ENCODE results near the gene ZBTB7C.

ZBTB7C gene

DNA sequence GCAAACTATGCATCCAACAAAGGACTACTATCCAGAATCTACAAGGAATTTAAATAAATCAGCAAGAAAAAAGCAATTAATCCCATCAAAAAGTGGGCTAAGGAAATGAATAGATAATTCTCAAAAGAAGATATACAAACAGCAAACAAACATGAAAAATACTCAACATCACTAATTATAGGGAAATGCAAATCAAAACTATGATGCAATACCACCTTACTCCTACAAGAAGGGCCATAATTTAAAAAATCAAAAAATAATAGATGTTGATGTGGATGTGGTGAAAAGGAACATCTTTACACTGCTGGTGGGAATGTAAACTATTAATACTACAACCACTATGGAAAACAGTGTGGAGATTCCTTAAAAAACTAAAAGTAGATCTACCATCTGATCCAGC, 164.7 kb downstream of the ZBTB7C start:
- DNase-seq, result no peak

- no peak for DNase-seq
Measured at GRCh38 chr18:48238636-48239035, 170.5 kb downstream of the ZBTB7C start.

- no peak for DNase-seq
Measured at GRCh38 chr18:48238206-48238605, 171.0 kb downstream of the ZBTB7C start.

- DNase-seq, result no peak
Measured at GRCh38 chr18:48236822-48237221, 172.4 kb downstream of the ZBTB7C start.

DNA sequence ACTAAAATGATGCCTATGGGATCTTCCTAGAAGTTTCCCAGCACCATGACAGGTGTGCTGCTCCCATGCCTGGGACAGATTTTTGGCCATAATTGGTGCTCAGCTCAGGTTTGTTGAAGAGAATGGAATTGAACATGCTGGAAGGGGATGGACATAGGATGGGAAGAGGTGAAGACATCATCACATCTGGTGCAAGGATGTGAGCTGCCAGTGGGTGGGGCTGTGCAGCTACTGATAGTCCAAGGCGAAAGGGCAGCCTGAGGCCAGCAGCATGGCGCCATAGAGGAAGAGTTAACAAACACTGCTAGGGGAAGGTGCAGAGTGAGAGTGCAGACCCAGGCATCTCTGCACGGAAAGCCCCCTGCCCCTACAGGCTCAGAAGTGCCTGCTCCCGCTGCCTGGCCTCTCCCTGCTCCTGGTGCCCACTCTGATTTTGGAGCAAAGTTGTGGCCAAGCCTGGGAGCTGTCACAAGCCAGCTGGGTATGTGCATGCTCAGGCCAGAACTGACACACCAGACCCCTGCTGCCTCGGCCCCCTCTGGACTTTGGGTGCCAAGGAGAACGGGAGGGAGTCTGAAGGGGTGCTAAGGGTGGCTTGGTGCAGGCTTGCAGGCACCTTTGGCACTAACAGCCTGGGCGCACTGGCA, 178.6 kb downstream of the ZBTB7C start:
- DNase-seq, result no peak

- DNase-seq, result no peak
Measured at GRCh38 chr18:48229552-48229981, 179.6 kb downstream of the ZBTB7C start.

GRCh38 chr18:48228841-48229240, 180.3 kb downstream of the ZBTB7C start:
- DNase-seq, result no peak

DNA sequence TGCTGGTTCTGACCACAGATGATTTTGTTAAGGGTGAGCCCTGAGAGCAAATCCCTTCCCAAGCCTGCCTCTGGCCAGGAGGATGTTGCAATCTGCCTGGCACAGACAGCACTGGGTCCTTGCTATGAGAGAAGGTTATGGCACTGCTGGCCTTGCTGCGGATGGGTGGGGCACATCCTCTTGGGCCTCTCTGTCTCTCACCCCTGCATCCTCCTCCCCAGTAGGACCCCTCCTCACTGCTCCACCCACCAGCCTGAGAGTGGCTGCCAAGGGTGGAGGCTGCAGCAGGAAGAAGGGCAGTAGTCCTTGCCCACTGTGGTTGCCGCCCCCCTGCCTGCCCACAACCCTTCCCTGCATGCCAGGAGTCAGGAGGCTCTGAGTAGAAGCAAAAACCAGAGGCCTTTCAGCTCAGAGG, 180.9 kb downstream of the ZBTB7C start:
- no peak for DNase-seq

GRCh38 chr18:48227206-48227605, 182.0 kb downstream of the ZBTB7C start:
- DNase-seq, result no peak

DNA sequence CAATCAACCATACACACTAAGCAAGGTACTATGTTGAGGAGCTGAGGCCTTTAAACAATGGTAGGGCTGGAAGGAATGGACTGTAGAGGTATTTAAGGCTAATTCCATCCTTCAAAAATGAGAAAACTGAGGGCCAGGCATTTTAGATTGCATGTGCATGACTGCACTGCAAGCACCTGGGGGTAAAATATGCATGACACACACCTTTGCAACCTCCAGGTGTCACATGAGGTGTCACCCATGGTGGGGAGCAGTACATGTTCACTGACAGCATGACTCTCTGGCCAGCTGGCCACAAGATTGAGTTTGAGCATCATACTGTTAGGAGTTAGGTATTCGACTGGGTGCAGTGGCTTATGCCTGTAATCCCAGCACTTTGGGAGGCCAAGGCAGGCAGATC, 182.8 kb downstream of the ZBTB7C start:
- DNase-seq, result no peak

DNA sequence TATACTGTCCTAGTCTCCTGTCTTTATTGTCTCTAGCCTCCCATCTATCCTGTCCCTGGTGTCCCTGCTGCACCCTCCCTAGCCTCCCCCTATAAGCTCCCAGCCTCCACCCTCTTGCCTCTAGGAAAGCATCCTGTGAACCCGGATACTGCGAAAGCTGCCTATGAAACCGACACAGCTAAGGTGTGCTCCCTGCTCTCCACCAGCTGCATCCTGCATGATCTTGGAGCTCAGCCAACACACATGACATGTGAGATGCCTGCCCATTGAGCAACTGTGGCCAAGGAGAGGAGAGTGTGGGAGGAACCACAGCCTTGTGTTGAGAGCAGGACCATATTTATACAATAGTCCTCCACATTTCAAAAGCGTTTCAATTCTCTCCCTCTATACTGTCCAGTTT, 187.1 kb downstream of the ZBTB7C start:
- DNase-seq, result no peak

GRCh38 chr18:48219810-48220499, 189.2 kb downstream of the ZBTB7C start:
- no peak for DNase-seq

DNA sequence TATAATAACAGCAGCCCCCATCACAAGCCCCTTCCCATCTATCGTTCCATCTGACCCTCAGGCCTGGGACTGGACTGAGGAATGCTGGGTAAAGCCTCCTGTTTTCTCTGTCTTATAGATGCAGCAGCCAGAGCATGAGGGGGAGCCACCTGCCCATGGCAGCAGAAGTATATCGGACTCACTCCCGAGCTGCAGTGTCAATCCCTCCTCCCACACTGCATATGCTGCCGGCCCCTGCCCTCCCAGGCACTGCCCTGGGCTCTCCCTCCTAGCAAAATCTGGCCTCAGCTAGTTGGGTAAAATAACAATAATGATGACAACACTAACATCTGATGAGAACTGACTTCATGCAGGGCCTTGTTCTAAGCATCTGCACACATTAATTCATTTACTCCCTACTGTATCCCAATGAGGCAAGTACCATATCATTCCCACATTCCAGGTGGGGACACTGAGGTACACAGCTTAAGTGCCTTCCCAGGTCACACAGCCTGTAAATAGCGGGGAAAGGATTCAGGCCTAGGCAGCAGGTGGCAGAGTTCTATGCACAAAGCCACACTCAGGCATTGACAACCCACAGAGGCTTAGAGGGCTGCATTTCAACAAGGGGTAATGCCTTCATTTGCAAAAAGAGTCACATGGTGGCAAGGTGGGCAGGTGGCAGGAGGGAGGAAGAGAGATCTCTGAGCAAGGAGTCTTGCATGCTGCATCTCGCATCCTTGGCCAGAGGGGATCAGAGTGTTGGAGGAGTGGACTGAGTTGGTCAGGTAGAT, 190.0 kb downstream of the ZBTB7C start:
- no peak for DNase-seq

GRCh38 chr18:48218285-48219022, 190.7 kb downstream of the ZBTB7C start:
- no peak for DNase-seq

DNA sequence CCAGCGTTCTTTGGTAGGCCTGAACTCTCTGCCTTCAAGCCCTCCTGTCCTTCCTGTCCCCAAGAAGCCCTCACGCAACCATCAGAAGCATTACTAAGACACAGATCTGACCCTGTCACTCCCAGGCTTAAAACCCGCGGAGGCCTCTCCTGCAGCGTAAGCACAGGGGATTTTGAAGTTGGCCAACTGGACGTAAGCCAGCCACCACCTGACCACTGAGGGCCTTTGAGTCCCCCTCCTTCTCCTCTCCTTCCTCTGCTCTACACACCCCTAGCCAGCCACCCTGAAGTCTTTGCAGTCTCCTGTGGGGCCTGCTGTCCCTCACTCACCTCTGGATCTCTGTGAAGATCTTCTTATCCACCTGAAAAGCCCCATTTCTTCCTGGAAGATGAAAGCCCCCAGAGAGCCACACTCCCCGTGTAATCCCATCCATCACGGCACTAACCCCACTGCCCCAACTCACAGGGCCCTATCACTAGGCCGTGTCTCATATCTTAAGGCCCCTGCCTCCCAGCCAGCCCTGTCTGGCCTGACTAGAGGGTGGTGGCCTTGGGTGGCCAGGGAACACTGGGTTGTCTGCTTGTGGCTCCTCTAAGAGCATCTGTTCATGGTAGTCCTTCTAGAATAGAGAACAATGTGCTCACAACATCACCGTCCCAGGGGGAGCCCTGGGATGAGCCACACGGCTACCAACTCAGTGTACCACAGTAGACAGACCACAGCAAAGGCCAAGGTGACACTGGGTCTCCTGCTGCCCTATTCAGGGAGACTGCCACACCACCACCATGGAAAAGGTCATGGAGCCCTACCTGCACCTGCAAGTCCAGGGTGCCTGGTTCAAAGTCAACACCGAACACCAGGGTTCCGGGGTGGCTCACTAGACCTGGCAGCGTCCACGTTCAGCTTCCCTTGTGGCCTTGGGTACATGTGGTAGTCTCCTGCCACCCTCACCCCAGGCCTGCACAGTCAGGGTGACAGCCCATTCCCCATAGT, 191.6 kb downstream of the ZBTB7C start:
- no peak for DNase-seq

- DNase-seq, result no peak
Measured at GRCh38 chr18:48216639-48217257, 192.4 kb downstream of the ZBTB7C start.

DNA sequence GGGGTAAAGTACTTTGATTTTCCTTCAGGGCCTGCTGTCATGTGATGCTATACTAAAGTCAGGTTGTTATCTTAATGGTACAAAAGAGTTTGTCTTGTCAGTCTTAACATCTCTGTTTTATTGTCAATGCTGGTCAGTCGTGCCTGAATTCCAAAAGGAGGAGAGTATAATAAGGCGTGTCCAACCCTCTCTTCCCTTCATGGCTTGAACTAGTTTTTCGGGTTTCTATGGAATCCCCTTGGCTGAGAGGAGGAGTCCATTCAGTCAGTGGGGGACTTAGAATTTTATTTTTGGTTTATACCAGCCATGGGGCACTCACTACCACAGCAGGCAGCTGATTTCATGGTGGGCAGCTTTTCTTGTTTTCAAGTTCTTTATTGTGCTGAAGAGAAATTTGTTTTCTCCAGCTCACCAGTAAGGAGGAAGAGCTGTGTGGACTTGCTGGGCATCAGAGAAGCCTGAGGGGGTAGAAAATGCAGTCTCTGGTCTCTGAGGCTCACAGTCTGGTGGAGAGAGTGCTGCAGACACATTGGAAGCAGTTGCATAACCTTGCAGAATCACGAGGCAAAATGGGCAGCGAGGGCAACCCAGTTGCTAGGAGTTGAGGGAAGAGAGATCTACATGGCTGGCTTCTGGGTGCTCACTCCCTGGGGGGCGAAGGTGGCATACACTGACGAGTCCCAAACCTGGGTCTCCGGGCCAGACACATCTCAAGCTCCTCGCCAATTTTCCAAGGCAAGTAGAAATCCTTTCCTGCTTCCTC, 193.1 kb downstream of the ZBTB7C start:
- DNase-seq, result no peak

- no peak for DNase-seq
Measured at GRCh38 chr18:48213791-48214190, 195.4 kb downstream of the ZBTB7C start.

GRCh38 chr18:48208432-48209140, 200.6 kb downstream of the ZBTB7C start:
- DNase-seq, result no peak

- no peak for DNase-seq
Measured at GRCh38 chr18:48207733-48208132, 201.4 kb downstream of the ZBTB7C start.
